ENCODE measurements around the gene AMFR. TPM values are rescaled to one million over a fixed set of nuclear protein-coding genes. Genes with fewer than 3 reads are reported as not detected.

AMFR gene
- total and polyA plus RNA-seq, 2 of the 8 experiments (the other 6 are each of a cell fraction or from before 2014, with no cell fraction given) = 18.6 to 21.7 TPM

GRCh38 chr16:56325956-56326355 is 99.4 kb downstream of the AMFR start:
- DNase-seq (ENCODE audit: low read depth in 1 of 2, low spot score in 2 of 2) = no peak
- H3K4me2 ChIP-seq (ENCODE audit: insufficient read depth in 1 of 2, low read depth in 2 of 2, low read length in 2 of 2) = no peak overlapping the region
- no peak overlapping the region for H4K5ac ChIP-seq (ENCODE audit: insufficient read length, low read depth, low read length)
- H2BK12ac ChIP-seq (ENCODE audit: low read depth, low read length) = no peak overlapping the region
- H4K91ac ChIP-seq (replicated peaks; ENCODE audit: insufficient read length, low read length) = no peak overlapping the region
- H3K4me1 ChIP-seq (replicated peaks in 1 of 4; ENCODE audit: control insufficient read depth in 3 of 4, insufficient read depth in 4 of 4, low read length in 3 of 4) = no peaks in the 10 kb centered on the region
- no peak overlapping the region for H2BK15ac ChIP-seq (ENCODE audit: low read length)
- no peak overlapping the region for H2AFZ ChIP-seq (ENCODE audit: low read length)
- ChIA-PET CTCF (ENCODE audit: partially characterized antibody) (interaction anchor here (0.9 to 7.9 kb wide), 4 partner anchors 8 to 75 kb away, joined by 3 to 61 read pairs (median 6); no protein-coding TSS in a partner anchor), POLR2A (ENCODE audit: partially characterized antibody) (no interaction called here)
- no peak overlapping the region for H2BK120ac ChIP-seq (replicated peaks; ENCODE audit: low read depth, low read length)
- H2BK20ac ChIP-seq (ENCODE audit: low read length) = no peak overlapping the region
- no peaks in the 10 kb centered on the region for H3K79me2 ChIP-seq (ENCODE audit: control insufficient read depth in 1 of 2, insufficient read depth in 2 of 2, low read length in 2 of 2)
- H3K9me3 ChIP-seq (ENCODE audit: insufficient read depth in 2 of 2, low read depth in 1 of 2, low read length in 1 of 2) = no peaks in the 10 kb centered on the region
- H3K4ac ChIP-seq (replicated peaks; ENCODE audit: insufficient read length, low read depth, low read length) = no peak overlapping the region
- H3K18ac ChIP-seq (ENCODE audit: extremely low read depth, low read length) = no peak overlapping the region
- WGBS, 2 experiments (ENCODE audit: extremely low coverage in 1 of 2, insufficient coverage in 1 of 2, insufficient read length in 1 of 2, insufficient replicate concordance in 2 of 2, low coverage in 1 of 2, low lambda C conversion rate in 2 of 2, missing lambda C conversion rate in 1 of 2) = 89% methylated on average over 6 of the region's 6 CpGs; no CpG with 5 or more reads in 1 of the 2 experiments
- H3K36me3 ChIP-seq (ENCODE audit: control insufficient read depth in 2 of 4, insufficient read depth in 4 of 4, low read length in 3 of 4) = no peaks in the 10 kb centered on the region
- H4K8ac ChIP-seq (ENCODE audit: extremely low read depth, insufficient read depth, low read length) = no peak overlapping the region
- H3K4me3 ChIP-seq (ENCODE audit: extremely low read depth in 1 of 4, insufficient read depth in 2 of 4, low read depth in 3 of 4, low read length in 4 of 4) = no peak overlapping the region
- no peak overlapping the region for H3K23ac ChIP-seq (ENCODE audit: insufficient read length)
- H2BK5ac ChIP-seq (ENCODE audit: low read depth, low read length) = no peak overlapping the region
- H3K79me1 ChIP-seq (ENCODE audit: low read depth, low read length) = no peaks in the 10 kb centered on the region
- no peak for FAIRE-seq
- no peak overlapping the region for H3K9ac ChIP-seq (replicated peaks in 1 of 4; ENCODE audit: extremely low read depth in 1 of 4, low read depth in 3 of 4, low read length in 3 of 4)
- H2AK5ac ChIP-seq (ENCODE audit: low read depth, low read length) = no peak overlapping the region
- H3K56ac ChIP-seq (replicated peaks; ENCODE audit: insufficient read length, low read depth, low read length) = no peak overlapping the region
- H3K27me3 ChIP-seq (replicated peaks in 1 of 4; ENCODE audit: control insufficient read depth in 3 of 4, extremely low read depth in 1 of 4, insufficient read depth in 3 of 4, low read length in 3 of 4) = no peaks in the 10 kb centered on the region
- H3K14ac ChIP-seq (ENCODE audit: insufficient read length) = no peak overlapping the region
- no peaks in the 10 kb centered on the region; the same call in 1 of the 2 replicates for H3K23me2 ChIP-seq (ENCODE audit: low read depth, low read length)
- no peak overlapping the region for H3K27ac ChIP-seq (ENCODE audit: low read depth, low read length)
- no peaks in the 10 kb centered on the region for H4K20me1 ChIP-seq (replicated peaks in 1 of 2; ENCODE audit: control insufficient read depth in 1 of 2, insufficient read depth in 2 of 2, low read length in 2 of 2)
- no peak for TF ChIP-seq MAFK (IDR thresholded peaks at IDR 0.05; ENCODE audit: low read depth, low read length)
- TF ChIP-seq, protein P1, sequence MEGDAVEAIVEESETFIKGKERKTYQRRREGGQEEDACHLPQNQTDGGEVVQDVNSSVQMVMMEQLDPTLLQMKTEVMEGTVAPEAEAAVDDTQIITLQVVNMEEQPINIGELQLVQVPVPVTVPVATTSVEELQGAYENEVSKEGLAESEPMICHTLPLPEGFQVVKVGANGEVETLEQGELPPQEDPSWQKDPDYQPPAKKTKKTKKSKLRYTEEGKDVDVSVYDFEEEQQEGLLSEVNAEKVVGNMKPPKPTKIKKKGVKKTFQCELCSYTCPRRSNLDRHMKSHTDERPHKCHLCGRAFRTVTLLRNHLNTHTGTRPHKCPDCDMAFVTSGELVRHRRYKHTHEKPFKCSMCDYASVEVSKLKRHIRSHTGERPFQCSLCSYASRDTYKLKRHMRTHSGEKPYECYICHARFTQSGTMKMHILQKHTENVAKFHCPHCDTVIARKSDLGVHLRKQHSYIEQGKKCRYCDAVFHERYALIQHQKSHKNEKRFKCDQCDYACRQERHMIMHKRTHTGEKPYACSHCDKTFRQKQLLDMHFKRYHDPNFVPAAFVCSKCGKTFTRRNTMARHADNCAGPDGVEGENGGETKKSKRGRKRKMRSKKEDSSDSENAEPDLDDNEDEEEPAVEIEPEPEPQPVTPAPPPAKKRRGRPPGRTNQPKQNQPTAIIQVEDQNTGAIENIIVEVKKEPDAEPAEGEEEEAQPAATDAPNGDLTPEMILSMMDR (IDR thresholded peaks at IDR 0.05; ENCODE audit: control extremely low read depth in 1 of 3, insufficient read depth in 1 of 3, low read depth in 1 of 3, low read length in 3 of 3) = no peak
- no peak for TF ChIP-seq FOSL1 (IDR thresholded peaks at IDR 0.05; ENCODE audit: insufficient read depth, low read depth, low read length)
- TF ChIP-seq CHD2 (IDR thresholded peaks at IDR 0.05; ENCODE audit: low read length) = no peak
- TF ChIP-seq TCF12 (IDR thresholded peaks at IDR 0.05; ENCODE audit: low read depth, low read length) = no peak
- no peak for TF ChIP-seq E2F6 (IDR thresholded peaks at IDR 0.05)
- TF ChIP-seq CBX8 (IDR thresholded peaks at IDR 0.05; ENCODE audit: borderline replicate concordance, low read depth, low read length) = no peak
- no peak for TF ChIP-seq BCL11A (IDR thresholded peaks at IDR 0.05; ENCODE audit: low read depth in 2 of 2, low read length in 2 of 2)
- TF ChIP-seq SUZ12 (IDR thresholded peaks at IDR 0.05; ENCODE audit: low read length) = no peak
- TF ChIP-seq SAP30 (IDR thresholded peaks at IDR 0.05; ENCODE audit: insufficient read depth, insufficient replicate concordance, low read length) = no peak
- no peak for TF ChIP-seq HDAC6 (IDR thresholded peaks at IDR 0.05; ENCODE audit: low read depth, low read length)
